A673 (cell line): ENCODE data around the gene BDNF.

Experiments
- CTCF ChIP-seq: fragments of 300-800, 200-600 bp; sonication (generic); conservative IDR thresholded peaks from 2 replicates; pipeline ENCODE4 v1.5.1; 2017; ENCODE audit warnings: low read depth, mild to moderate bottlenecking, antibody characterized with exemption, low read length, moderate library complexity, mixed read lengths
- EZH2 ChIP-seq: fragments of 200-600 bp; sonication (generic); IDR thresholded peaks from 2 replicates; pipeline ENCODE4 v1.6.1; 2017; ENCODE audit warnings: borderline replicate concordance, low read depth, mild to moderate bottlenecking, mixed read lengths, antibody characterized with exemption, low read length; ENCODE audit not compliant: poor library complexity, severe bottlenecking

GRCh38 chr11:27701355-27702105 lies 1.3 kb upstream of the BDNF start:
- peak; percentile 57 for TF ChIP-seq CTCF
- TF ChIP-seq EZH2: peak; percentile 2
